H1 (cell line): ENCODE measurements around the gene RAB3C.

Source experiments
- BRCA1 ChIP-seq: IDR thresholded peaks from 2 replicates; pipeline ENCODE4 v1.6.1; 2012; ENCODE audit warnings: low read depth, low read length, improper control_type of control experiment
- CREB1 ChIP-seq: IDR thresholded peaks from 2 replicates; pipeline ENCODE4 v1.6.1; 2012; ENCODE audit warnings: inconsistent platforms
- EP300 ChIP-seq, 2 experiments: IDR thresholded peaks; 1 replicate in 1 of 2; 2 replicates in 1 of 2; pipeline ENCODE4 v1.6.1; 2011 to 2012; ENCODE audit warnings: low read depth in 2 of 2, low read length in 2 of 2, mild to moderate bottlenecking in 2 of 2, borderline replicate concordance in 1 of 2, inconsistent platforms in 1 of 2, moderate library complexity in 1 of 2
- EZH2 ChIP-seq: fragments of 200-600 bp; sonication (generic); IDR thresholded peaks from 2 replicates; pipeline ENCODE4 v1.7.1; 2012; ENCODE audit warnings: low read depth, mild to moderate bottlenecking, moderate library complexity, low read length, inconsistent platforms; ENCODE audit not compliant: severe bottlenecking
- KDM1A ChIP-seq: fragments of 200-600, 300-600 bp; sonication (generic); IDR thresholded peaks from 2 replicates; pipeline ENCODE4 v1.7.1; 2016; ENCODE audit warnings: mild to moderate bottlenecking, low read length, borderline replicate concordance
- SAP30 ChIP-seq: fragments of 300-600 bp; sonication (generic); IDR thresholded peaks from 2 replicates; pipeline ENCODE4 v1.7.1; 2012; ENCODE audit warnings: low read length, moderate library complexity, mild to moderate bottlenecking, inconsistent platforms; ENCODE audit not compliant: insufficient read depth, insufficient replicate concordance
- TAF1 ChIP-seq: IDR thresholded peaks from 2 replicates; pipeline ENCODE4 v1.6.1; 2011; ENCODE audit warnings: mild to moderate bottlenecking, low read depth, low read length
- TBP ChIP-seq: IDR thresholded peaks from 2 replicates; pipeline ENCODE4 v1.6.1; 2011; ENCODE audit warnings: low read depth, low read length, improper control_type of control experiment
- YY1 ChIP-seq: IDR thresholded peaks from 2 replicates; pipeline ENCODE4 v1.6.1; 2011; ENCODE audit warnings: low read depth, mild to moderate bottlenecking, low read length
- TF ChIP-seq, protein P1 (sequence below), 3 experiments: IDR thresholded peaks; 1 replicate in 2 of 3; 2 replicates in 1 of 3; pipeline versions ENCODE4 v1.5.1 to v1.6.1; 2011; ENCODE audit warnings: low read length in 3 of 3, mild to moderate bottlenecking in 3 of 3, inconsistent platforms in 2 of 3, low read depth in 1 of 3, moderate library complexity in 1 of 3; ENCODE audit not compliant: insufficient read depth in 1 of 3; ENCODE audit errors: control extremely low read depth in 1 of 3

DNA sequence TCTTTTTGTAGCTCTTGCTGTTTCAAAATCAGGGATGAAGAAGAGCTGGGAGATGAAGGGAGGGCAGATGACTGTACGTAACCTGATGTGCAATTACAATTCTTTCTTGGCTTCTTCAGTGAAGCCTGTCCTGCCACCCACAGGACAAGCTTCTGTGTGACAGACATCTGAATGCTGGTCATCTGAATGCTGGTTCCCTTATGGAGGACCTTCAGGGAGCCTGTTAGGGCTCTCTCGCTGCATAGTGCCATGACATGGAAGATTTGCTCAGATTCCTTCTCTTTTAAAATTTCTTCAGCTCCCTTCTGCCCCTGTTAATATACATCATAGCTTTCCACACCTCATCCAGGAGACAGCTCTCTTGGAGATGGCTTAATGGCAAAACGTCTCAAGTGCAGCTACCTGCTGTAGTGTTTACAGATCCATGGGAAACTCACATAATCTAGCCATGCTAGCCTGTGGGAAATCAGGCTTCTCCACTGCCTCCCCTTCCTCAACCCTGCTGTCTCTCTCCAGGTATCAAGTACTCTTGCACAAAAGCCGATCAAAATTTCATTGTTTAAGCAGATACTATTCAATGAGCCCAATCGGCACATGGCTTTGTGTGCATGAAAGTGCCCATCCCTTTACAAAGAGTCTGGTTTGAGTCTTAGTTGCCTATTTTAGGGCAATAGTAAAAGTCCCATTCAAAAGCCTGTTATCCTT is 134.6 kb downstream of the RAB3C start:
- TF ChIP-seq EP300 (IDR thresholded peaks at IDR 0.05; ENCODE audit: borderline replicate concordance in 1 of 2, low read depth in 2 of 2, low read length in 2 of 2) (peak in 1 of 2 experiments; percentile 94; a peak in 1 of 3 replicates), YY1 (no peak), KDM1A (no peak; the same call in 1 of the 2 replicates), EZH2 (no peak), SAP30 (no peak), CREB1 (no peak), TAF1 (no peak), BRCA1 (no peak), TBP (no peak)
- TF ChIP-seq, protein P1, sequence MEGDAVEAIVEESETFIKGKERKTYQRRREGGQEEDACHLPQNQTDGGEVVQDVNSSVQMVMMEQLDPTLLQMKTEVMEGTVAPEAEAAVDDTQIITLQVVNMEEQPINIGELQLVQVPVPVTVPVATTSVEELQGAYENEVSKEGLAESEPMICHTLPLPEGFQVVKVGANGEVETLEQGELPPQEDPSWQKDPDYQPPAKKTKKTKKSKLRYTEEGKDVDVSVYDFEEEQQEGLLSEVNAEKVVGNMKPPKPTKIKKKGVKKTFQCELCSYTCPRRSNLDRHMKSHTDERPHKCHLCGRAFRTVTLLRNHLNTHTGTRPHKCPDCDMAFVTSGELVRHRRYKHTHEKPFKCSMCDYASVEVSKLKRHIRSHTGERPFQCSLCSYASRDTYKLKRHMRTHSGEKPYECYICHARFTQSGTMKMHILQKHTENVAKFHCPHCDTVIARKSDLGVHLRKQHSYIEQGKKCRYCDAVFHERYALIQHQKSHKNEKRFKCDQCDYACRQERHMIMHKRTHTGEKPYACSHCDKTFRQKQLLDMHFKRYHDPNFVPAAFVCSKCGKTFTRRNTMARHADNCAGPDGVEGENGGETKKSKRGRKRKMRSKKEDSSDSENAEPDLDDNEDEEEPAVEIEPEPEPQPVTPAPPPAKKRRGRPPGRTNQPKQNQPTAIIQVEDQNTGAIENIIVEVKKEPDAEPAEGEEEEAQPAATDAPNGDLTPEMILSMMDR (IDR thresholded peaks at IDR 0.05; ENCODE audit: control extremely low read depth in 1 of 3, insufficient read depth in 1 of 3, low read depth in 1 of 3, low read length in 3 of 3), result no peak
